ENCODE measurements around the gene PAM16.
A peak's percentile ranks its signal among the peaks of the same experiment; 100 is the strongest.

PAM16 gene

GRCh38 chr16:4332623-4333307 is 18.4 kb downstream of the PAM16 start:
- DNase-seq: no peak

GRCh38 chr16:4332083-4332482 is 19.0 kb downstream of the PAM16 start:
- no peak for DNase-seq

- peak; percentile 77 for DNase-seq
Observed at GRCh38 chr16:4330277-4330874, 20.7 kb downstream of the PAM16 start.

- no peak for DNase-seq
Observed at GRCh38 chr16:4328782-4329775, 22.0 kb downstream of the PAM16 start.

GRCh38 chr16:4328046-4328781 is 22.9 kb downstream of the PAM16 start:
- peak; percentile 67 for DNase-seq

- DNase-seq: no peak
Observed at GRCh38 chr16:4327386-4328045, 23.6 kb downstream of the PAM16 start.

GRCh38 chr16:4325253-4325758 is 25.8 kb downstream of the PAM16 start:
- no peak for DNase-seq

GRCh38 chr16:4324492-4325252 is 26.4 kb downstream of the PAM16 start:
- no peak for DNase-seq

- no peak for DNase-seq
Observed at GRCh38 chr16:4323845-4324488, 27.2 kb downstream of the PAM16 start.

GRCh38 chr16:4323071-4323844 is 27.9 kb downstream of the PAM16 start:
- DNase-seq: no peak

GRCh38 chr16:4322121-4323052 is 28.7 kb downstream of the PAM16 start:
- no peak for DNase-seq

GRCh38 chr16:4321286-4322120 is 29.6 kb downstream of the PAM16 start:
- DNase-seq: no peak

- no peak for DNase-seq
Observed at GRCh38 chr16:4320571-4321137, 30.5 kb downstream of the PAM16 start.

GRCh38 chr16:4319454-4320421 is 31.4 kb downstream of the PAM16 start:
- DNase-seq: peak; percentile 58

- no peak for DNase-seq
Observed at GRCh38 chr16:4318967-4319366, 32.2 kb downstream of the PAM16 start.

- no peak for DNase-seq
Observed at GRCh38 chr16:4318451-4318910, 32.6 kb downstream of the PAM16 start.

Data from activated T-cell treated with anti-CD3 and anti-CD28 coated beads, Interleukin-2, amount 50 U/mL, for 1 hour (primary cell).